Measurements from ENCODE around the gene TAS2R39. TPM values are rescaled to one million over a fixed set of nuclear protein-coding genes. Genes with fewer than 3 reads are reported as not detected.

The TAS2R39 gene
- total RNA-seq, 6 experiments from 2014 or later, result not detected

DNA sequence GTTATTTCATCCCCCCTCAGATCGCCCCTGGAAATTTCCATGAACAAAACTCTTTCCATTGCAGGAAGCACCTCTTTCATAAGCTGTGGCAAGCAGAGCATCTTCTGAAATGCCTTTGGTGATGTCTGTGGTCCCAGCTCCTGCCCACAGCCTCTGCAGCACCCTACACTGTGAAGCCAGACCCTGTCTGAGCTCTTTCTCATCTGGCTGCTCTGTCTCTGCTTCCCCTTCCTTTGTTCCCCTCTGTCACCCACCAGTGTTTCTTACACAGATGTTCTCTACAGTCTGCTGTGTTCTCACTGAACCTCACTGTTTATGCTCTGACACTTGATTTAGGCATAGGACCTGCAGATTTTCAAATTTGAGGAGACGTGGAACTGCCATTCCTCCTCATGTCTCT lies 1.9 kb upstream of the TAS2R39 start:
- ATAC-seq (no peak), DNase-seq (no peak)
- Histone ChIP-seq H3K36me3 (no peaks in the 10 kb centered on the region), H3K4me3 (no peak overlapping the region), H3K9me3 (peaks cover 0 to 9% (median 0%) of the 10 kb centered on the region in 4 donors), H3K27me3 (no peaks in the 10 kb centered on the region), H3K27ac (no peak overlapping the region), H3K4me1 (no peaks in the 10 kb centered on the region)
- TF ChIP-seq, protein P1, sequence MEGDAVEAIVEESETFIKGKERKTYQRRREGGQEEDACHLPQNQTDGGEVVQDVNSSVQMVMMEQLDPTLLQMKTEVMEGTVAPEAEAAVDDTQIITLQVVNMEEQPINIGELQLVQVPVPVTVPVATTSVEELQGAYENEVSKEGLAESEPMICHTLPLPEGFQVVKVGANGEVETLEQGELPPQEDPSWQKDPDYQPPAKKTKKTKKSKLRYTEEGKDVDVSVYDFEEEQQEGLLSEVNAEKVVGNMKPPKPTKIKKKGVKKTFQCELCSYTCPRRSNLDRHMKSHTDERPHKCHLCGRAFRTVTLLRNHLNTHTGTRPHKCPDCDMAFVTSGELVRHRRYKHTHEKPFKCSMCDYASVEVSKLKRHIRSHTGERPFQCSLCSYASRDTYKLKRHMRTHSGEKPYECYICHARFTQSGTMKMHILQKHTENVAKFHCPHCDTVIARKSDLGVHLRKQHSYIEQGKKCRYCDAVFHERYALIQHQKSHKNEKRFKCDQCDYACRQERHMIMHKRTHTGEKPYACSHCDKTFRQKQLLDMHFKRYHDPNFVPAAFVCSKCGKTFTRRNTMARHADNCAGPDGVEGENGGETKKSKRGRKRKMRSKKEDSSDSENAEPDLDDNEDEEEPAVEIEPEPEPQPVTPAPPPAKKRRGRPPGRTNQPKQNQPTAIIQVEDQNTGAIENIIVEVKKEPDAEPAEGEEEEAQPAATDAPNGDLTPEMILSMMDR (IDR thresholded peaks at IDR 0.05), result no peak
- TF ChIP-seq POLR2A (IDR thresholded peaks at IDR 0.05), result no peak
- WGBS (ENCODE audit: insufficient coverage, low coverage, low lambda C conversion rate, missing lambda C conversion rate), result 72% methylated on average over 2 of the region's 2 CpGs
- intact Hi-C loops (cut with DNase I), result no loop called here

DNA sequence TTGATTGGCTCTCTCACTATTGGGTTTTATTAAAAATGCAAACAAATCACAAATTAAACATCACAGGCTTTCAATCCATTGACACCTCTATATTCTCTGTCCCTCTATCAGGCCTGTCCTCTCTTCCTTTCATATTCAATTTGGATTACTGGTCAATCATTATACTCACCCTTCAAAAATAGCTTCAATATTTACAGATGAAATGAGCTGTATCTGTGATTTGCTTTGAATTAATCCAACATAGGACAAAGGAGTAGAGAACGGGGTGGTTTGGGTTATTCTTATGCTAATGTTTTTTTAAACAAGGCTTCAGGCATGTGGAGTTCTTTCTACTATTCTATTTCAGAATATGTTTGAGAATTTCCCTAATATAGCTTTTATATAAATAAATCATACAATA lies 2.3 kb downstream of the TAS2R39 start:
- ATAC-seq (no peak), DNase-seq (no peak)
- intact Hi-C loops (cut with DNase I), result no loop called here
- no peak overlapping the region for H3K27ac ChIP-seq
- no peaks in the 10 kb centered on the region for H3K27me3 ChIP-seq
- H3K4me3 ChIP-seq, result no peak overlapping the region
- no peaks in the 10 kb centered on the region for H3K4me1 ChIP-seq
- TF ChIP-seq, protein P1 (IDR thresholded peaks at IDR 0.05), result no peak
- no peak for TF ChIP-seq POLR2A (IDR thresholded peaks at IDR 0.05)
- H3K9me3 ChIP-seq, result no peaks in the 10 kb centered on the region
- WGBS (ENCODE audit: insufficient coverage, low coverage, low lambda C conversion rate, missing lambda C conversion rate), result 55% methylated on average over 1 of the region's 1 CpG
- no peaks in the 10 kb centered on the region for H3K36me3 ChIP-seq

DNA sequence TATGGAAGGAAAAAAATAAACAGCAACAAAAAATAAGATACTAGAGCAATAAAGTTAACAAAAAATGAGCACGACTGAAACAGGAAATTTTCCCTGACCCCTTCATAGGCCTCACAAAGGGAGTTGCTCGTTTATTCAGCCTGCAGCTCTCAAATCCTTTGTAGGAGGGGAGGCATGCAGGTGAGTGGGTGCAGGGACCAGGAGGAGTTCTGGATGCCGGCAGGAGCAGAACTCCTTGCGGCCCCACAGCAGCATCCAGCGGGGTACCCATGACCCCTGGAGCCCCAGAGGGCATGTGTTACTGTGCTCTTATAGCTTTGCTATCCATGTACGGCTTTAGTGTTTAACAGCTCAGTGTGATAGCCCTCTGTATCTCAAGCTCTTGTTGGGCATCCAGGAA lies 5.8 kb downstream of the TAS2R39 start:
- Histone ChIP-seq H3K36me3 (no peaks in the 10 kb centered on the region), H3K4me1 (no peaks in the 10 kb centered on the region), H3K4me3 (no peak overlapping the region), H3K27me3 (no peaks in the 10 kb centered on the region), H3K9me3 (no peaks in the 10 kb centered on the region), H3K27ac (no peak overlapping the region)
- DNase-seq, result no peak
- 56% methylated on average over 3 of the region's 6 CpGs for WGBS (ENCODE audit: insufficient coverage, low coverage, low lambda C conversion rate, missing lambda C conversion rate)
- TF ChIP-seq POLR2A (IDR thresholded peaks at IDR 0.05), result no peak
- TF ChIP-seq, protein P1 (IDR thresholded peaks at IDR 0.05), result no peak
- no peak for ATAC-seq
- intact Hi-C loops (cut with DNase I), result no loop called here

DNA sequence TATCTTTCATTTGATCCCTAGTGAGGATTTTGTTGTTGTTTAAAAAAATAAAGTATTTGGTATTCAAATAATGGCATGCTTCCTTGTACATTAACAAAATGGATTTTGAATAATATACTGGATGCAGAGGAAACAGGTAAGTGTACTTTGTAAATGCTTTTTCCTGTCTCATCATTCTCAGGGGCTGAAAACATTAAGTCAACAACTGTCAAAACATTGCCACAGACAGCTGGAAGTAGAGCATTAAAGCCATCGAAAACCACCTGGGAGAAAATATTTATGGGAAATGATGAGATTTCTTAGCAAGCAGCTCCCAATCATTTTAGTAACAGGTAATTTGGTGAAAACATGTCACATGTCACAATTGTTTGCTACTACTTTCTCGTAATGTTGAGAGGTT lies 10.7 kb downstream of the TAS2R39 start:
- 70% methylated on average over 2 of the region's 2 CpGs for WGBS (ENCODE audit: insufficient coverage, low coverage, low lambda C conversion rate, missing lambda C conversion rate)
- TF ChIP-seq, protein P1 (IDR thresholded peaks at IDR 0.05), result no peak
- no peak for TF ChIP-seq POLR2A (IDR thresholded peaks at IDR 0.05)
- Histone ChIP-seq H3K4me1 (no peaks in the 10 kb centered on the region), H3K4me3 (no peak overlapping the region), H3K27me3 (no peaks in the 10 kb centered on the region), H3K27ac (no peak overlapping the region), H3K36me3 (no peaks in the 10 kb centered on the region), H3K9me3 (no peaks in the 10 kb centered on the region)
- ATAC-seq (no peak), DNase-seq (no peak)
- intact Hi-C loops (cut with DNase I), result no loop called here

DNA sequence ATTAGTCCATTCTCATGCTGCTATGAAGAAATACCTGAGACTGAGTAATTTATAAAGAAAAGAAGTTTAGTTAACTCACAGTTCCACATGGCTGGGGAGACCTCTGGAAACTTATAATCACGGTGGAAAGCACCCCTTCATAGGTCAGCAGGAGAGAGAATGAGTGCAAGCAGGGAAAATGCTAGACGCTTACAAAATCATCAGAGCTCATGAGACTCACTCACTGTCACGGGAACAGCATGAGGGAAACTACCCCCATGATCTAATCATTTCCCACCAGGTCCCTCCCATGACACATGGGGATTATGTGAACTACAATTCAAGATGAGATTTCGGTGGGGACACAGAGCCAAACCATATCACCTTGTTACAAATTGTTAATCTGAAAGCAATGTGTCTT lies 15.8 kb downstream of the TAS2R39 start:
- H3K27me3 ChIP-seq, result no peaks in the 10 kb centered on the region
- WGBS (ENCODE audit: insufficient coverage, low coverage, low lambda C conversion rate, missing lambda C conversion rate), result 59% methylated on average over 4 of the region's 4 CpGs
- ATAC-seq (no peak), DNase-seq (no peak)
- no peak overlapping the region for H3K27ac ChIP-seq
- no peak overlapping the region for H3K4me3 ChIP-seq
- no peaks in the 10 kb centered on the region for H3K4me1 ChIP-seq
- intact Hi-C loops (cut with DNase I), result no loop called here
- no peaks in the 10 kb centered on the region for H3K36me3 ChIP-seq
- TF ChIP-seq POLR2A (IDR thresholded peaks at IDR 0.05), result no peak
- TF ChIP-seq, protein P1 (IDR thresholded peaks at IDR 0.05), result no peak
- no peaks in the 10 kb centered on the region for H3K9me3 ChIP-seq

Data from right lobe of liver (tissue), 6 donors.